ENCODE results near the gene EIF4E2.

Gene EIF4E2

GRCh38 chr2:232574674-232575403 lies 24.4 kb downstream of the EIF4E2 start:
- Histone ChIP-seq H3K27ac (no peak overlapping the region), H3K36me3 (peaks cover 70% of the 10 kb centered on the region), H3K9me3 (no peaks in the 10 kb centered on the region), H3K4me3 (ENCODE audit: low read depth in 1 of 2, low read length in 1 of 2) (no peak overlapping the region), H3K4me1 (ENCODE audit: control insufficient read depth in 1 of 2, insufficient read depth in 1 of 2, low read depth in 1 of 2, low read length in 1 of 2) (no peaks in the 10 kb centered on the region), H3K27me3 (no peaks in the 10 kb centered on the region)
- TF ChIP-seq, protein P1, sequence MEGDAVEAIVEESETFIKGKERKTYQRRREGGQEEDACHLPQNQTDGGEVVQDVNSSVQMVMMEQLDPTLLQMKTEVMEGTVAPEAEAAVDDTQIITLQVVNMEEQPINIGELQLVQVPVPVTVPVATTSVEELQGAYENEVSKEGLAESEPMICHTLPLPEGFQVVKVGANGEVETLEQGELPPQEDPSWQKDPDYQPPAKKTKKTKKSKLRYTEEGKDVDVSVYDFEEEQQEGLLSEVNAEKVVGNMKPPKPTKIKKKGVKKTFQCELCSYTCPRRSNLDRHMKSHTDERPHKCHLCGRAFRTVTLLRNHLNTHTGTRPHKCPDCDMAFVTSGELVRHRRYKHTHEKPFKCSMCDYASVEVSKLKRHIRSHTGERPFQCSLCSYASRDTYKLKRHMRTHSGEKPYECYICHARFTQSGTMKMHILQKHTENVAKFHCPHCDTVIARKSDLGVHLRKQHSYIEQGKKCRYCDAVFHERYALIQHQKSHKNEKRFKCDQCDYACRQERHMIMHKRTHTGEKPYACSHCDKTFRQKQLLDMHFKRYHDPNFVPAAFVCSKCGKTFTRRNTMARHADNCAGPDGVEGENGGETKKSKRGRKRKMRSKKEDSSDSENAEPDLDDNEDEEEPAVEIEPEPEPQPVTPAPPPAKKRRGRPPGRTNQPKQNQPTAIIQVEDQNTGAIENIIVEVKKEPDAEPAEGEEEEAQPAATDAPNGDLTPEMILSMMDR (IDR thresholded peaks at IDR 0.05), result no peak

GRCh38 chr2:232575404-232575746 lies 24.9 kb downstream of the EIF4E2 start:
- no peaks in the 10 kb centered on the region for H3K4me1 ChIP-seq (ENCODE audit: control insufficient read depth in 1 of 2, insufficient read depth in 1 of 2, low read depth in 1 of 2, low read length in 1 of 2)
- H3K27me3 ChIP-seq, result no peaks in the 10 kb centered on the region
- peaks cover 65% of the 10 kb centered on the region for H3K36me3 ChIP-seq
- H3K27ac ChIP-seq, result no peak overlapping the region
- H3K9me3 ChIP-seq, result no peaks in the 10 kb centered on the region
- TF ChIP-seq, protein P1 (IDR thresholded peaks at IDR 0.05), result no peak
- no peak overlapping the region for H3K4me3 ChIP-seq (ENCODE audit: low read depth in 1 of 2, low read length in 1 of 2)

DNA sequence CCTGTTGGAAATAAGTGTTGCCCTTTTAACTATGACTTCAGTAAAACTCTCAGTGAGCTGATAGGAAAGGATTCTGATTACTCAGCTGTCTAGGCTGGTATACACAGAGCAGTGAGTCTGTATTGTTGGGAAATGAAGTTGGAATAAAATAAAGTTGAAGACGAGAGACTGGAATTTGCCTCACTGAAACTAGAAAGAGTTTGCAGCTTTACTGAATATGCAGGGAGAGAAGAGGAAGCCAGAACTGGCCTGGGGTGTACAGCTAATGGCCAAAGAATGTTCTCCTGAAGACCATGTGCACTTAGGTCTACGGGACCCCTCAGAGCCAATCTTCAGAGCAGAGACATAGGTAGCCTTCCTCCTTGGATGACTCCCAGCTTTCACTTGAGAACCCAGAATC lies 26.5 kb downstream of the EIF4E2 start:
- Histone ChIP-seq H3K9me3 (no peaks in the 10 kb centered on the region), H3K27ac (no peak overlapping the region), H3K36me3 (peaks cover 64% of the 10 kb centered on the region), H3K27me3 (no peaks in the 10 kb centered on the region), H3K4me3 (ENCODE audit: low read depth in 1 of 2, low read length in 1 of 2) (no peak overlapping the region), H3K4me1 (ENCODE audit: control insufficient read depth in 1 of 2, insufficient read depth in 1 of 2, low read depth in 1 of 2, low read length in 1 of 2) (no peaks in the 10 kb centered on the region)
- TF ChIP-seq, protein P1 (IDR thresholded peaks at IDR 0.05), result no peak

- TF ChIP-seq, protein P1 (IDR thresholded peaks at IDR 0.05), result no peak
- Histone ChIP-seq H3K4me3 (ENCODE audit: low read depth in 1 of 2, low read length in 1 of 2) (no peak overlapping the region), H3K27me3 (no peaks in the 10 kb centered on the region), H3K27ac (no peak overlapping the region), H3K36me3 (peaks cover 64% of the 10 kb centered on the region), H3K9me3 (no peaks in the 10 kb centered on the region), H3K4me1 (ENCODE audit: control insufficient read depth in 1 of 2, insufficient read depth in 1 of 2, low read depth in 1 of 2, low read length in 1 of 2) (no peaks in the 10 kb centered on the region)
Observed at GRCh38 chr2:232577841-232578240, 27.4 kb downstream of the EIF4E2 start.

DNA sequence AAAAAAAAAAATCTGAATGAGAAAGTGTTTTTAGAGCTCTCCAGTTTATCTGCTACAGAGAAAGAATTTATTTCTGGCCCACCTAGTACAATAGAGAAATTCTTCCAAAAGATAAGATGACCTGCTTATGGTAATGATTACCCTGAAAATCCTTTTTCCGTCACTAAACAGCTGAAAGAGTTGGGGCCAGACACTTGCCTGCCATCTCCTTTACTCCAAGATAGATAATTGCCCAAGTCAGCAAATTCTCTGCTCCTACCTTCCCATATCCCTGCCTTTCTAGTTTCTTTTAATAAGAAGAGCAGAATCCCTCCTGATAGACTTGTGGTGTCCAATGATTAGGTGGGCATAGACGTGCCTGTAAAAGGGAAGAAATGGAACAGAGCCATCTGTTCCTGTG lies 28.1 kb downstream of the EIF4E2 start:
- Histone ChIP-seq H3K27me3 (no peaks in the 10 kb centered on the region), H3K4me1 (ENCODE audit: control insufficient read depth in 1 of 2, insufficient read depth in 1 of 2, low read depth in 1 of 2, low read length in 1 of 2) (no peaks in the 10 kb centered on the region), H3K36me3 (peaks cover 63% of the 10 kb centered on the region), H3K9me3 (no peaks in the 10 kb centered on the region), H3K27ac (no peak overlapping the region), H3K4me3 (ENCODE audit: low read depth in 1 of 2, low read length in 1 of 2) (no peak overlapping the region)
- TF ChIP-seq, protein P1 (IDR thresholded peaks at IDR 0.05), result no peak

Measured in neutrophil (primary cell).